SK-N-SH (cell line): ENCODE data around the gene TAF4.

Source experiments
- CTCF ChIP-seq: fragments of 200-600 bp; sonication (generic); IDR thresholded peaks from 2 replicates; pipeline ENCODE4 v1.6.1; 2017; ENCODE audit warnings: antibody characterized with exemption, mild to moderate bottlenecking, moderate library complexity
- EZH2phosphoT487 ChIP-seq: fragments of 200-600 bp; sonication (generic); IDR thresholded peaks from 2 replicates; pipeline ENCODE4 v1.6.1; 2017; ENCODE audit warnings: low read depth, mixed run types, mild to moderate bottlenecking, antibody characterized with exemption, moderate library complexity, borderline replicate concordance
- FOXJ3 ChIP-seq: sonication (generic); formaldehyde crosslinking; IDR thresholded peaks from 2 replicates; pipeline ENCODE4 v1.5.1; 2020; ENCODE audit warnings: mild to moderate bottlenecking, missing genetic modification reagents
- JUND ChIP-seq: IDR thresholded peaks from 2 replicates; pipeline ENCODE4 v1.4.0; 2012
- MAX ChIP-seq: IDR thresholded peaks from 2 replicates; pipeline ENCODE4 v1.4.0; 2012; ENCODE audit warnings: low read depth
- NFIC ChIP-seq: IDR thresholded peaks from 2 replicates; pipeline ENCODE4 v1.4.0; 2012; ENCODE audit warnings: borderline replicate concordance
- RAD21 ChIP-seq: IDR thresholded peaks from 2 replicates; pipeline ENCODE4 v1.6.1; 2012; ENCODE audit warnings: mild to moderate bottlenecking, low read length
- REST ChIP-seq: IDR thresholded peaks from 2 replicates; pipeline ENCODE4 v1.6.1; 2012; ENCODE audit warnings: mild to moderate bottlenecking, low read depth, low read length, moderate library complexity
- RFX5 ChIP-seq: IDR thresholded peaks from 2 replicates; pipeline ENCODE4 v1.6.1; 2012; ENCODE audit warnings: mild to moderate bottlenecking, improper control_type of control experiment, low read length
- RXRA ChIP-seq: IDR thresholded peaks from 2 replicates; pipeline ENCODE4 v1.4.0; 2012; ENCODE audit warnings: low read depth, mild to moderate bottlenecking, borderline replicate concordance
- SIN3A ChIP-seq: IDR thresholded peaks from 2 replicates; pipeline ENCODE4 v1.6.1; 2012; ENCODE audit warnings: low read depth, mild to moderate bottlenecking, low read length, moderate library complexity, borderline replicate concordance
- TCF12 ChIP-seq: IDR thresholded peaks from 2 replicates; pipeline ENCODE4 v1.4.0; 2012
- USF2 ChIP-seq: fragments of 150-350 bp; IDR thresholded peaks from 2 replicates; pipeline ENCODE4 v1.6.1; 2017; ENCODE audit warnings: antibody characterized with exemption, low read length, low read depth, borderline replicate concordance
- YY1 ChIP-seq: IDR thresholded peaks from 2 replicates; pipeline ENCODE4 v1.4.0; 2012; ENCODE audit warnings: low read depth, mild to moderate bottlenecking

- no peak for TF ChIP-seq CTCF
- no peak for TF ChIP-seq RXRA
- TF ChIP-seq REST = no peak
- no peak for TF ChIP-seq TCF12
- TF ChIP-seq RFX5 = no peak
- TF ChIP-seq RAD21 = no peak
- no peak for TF ChIP-seq SIN3A
- no peak for TF ChIP-seq USF2
- no peak for TF ChIP-seq MAX
- no peak for TF ChIP-seq JUND
- TF ChIP-seq NFIC = no peak
- no peak for TF ChIP-seq FOXJ3
- no peak for TF ChIP-seq YY1
- no peak for TF ChIP-seq EZH2phosphoT487
Observed at GRCh38 chr20:62059401-62059800, 6.3 kb downstream of the TAF4 start.
